A549 treated with AZD2906 at 1 μM for 4 hours (cell line): ENCODE measurements around the gene IFNLR1. TPM values are rescaled to one million over a fixed set of nuclear protein-coding genes. Genes with fewer than 3 reads are reported as not detected.

Experiments used
- total RNA-seq: library from RNA; stranded (reverse); fragments of 200-300 nt; extraction: Qiagen RNA extraction; gene quantifications from 5 replicates; pipeline ENCODE4 v1.2.3, GENCODE V29; 2022

Gene IFNLR1
- total RNA-seq = 0.79 to 1.1 TPM (median 0.91 TPM) in 5 replicates

GRCh38 chr1:24186993-24187790 is at the start of gene IFNLR1:
Gene IFNLR1, minus strand, starts transcription at chr1:24187289. Its CDS starts 41 bp downstream, at chr1:24187248.

GRCh38 chr1:24142546-24143534 is 44.2 kb downstream of the IFNLR1 start, which contains the start of gene IL22RA1:
Gene IL22RA1, minus strand, starts transcription at chr1:24143140. Its CDS starts 58 bp downstream, at chr1:24143082.

GRCh38 chr1:24111996-24112779 is 74.9 kb downstream of the IFNLR1 start, which contains the start of gene MYOM3:
Gene MYOM3, minus strand, starts transcription at chr1:24112135. Its CDS starts 3,499 bp downstream, at chr1:24108636.

Other genes starting within 250 kb of the IFNLR1 start
- gene PNRC2, start 227.5 kb downstream of the IFNLR1 start, total RNA-seq = 29.0 to 39.1 TPM (median 33.8 TPM) in 5 replicates
- gene SRSF10, start 207.0 kb downstream of the IFNLR1 start, total RNA-seq = 89.6 to 99.1 TPM (median 94.2 TPM) in 5 replicates
- 6.2 to 7.2 TPM (median 7.0 TPM) in 5 replicates for gene MYOM3, start 75.2 kb downstream of the IFNLR1 start, total RNA-seq
- 7.1 to 9.7 TPM (median 8.3 TPM) in 5 replicates for gene IL22RA1, start 44.1 kb downstream of the IFNLR1 start, total RNA-seq
- gene GRHL3, start 132.1 kb upstream of the IFNLR1 start, total RNA-seq = 0.76 to 0.86 TPM (median 0.79 TPM) in 5 replicates
- gene STPG1, start 226.5 kb upstream of the IFNLR1 start, total RNA-seq = 5.1 to 6.4 TPM (median 6.0 TPM) in 5 replicates
- 6.3 to 7.4 TPM (median 7.1 TPM) in 5 replicates for gene NIPAL3, start 228.5 kb upstream of the IFNLR1 start, total RNA-seq